ENCODE measurements around the gene BTNL9. TPM values are rescaled to one million over a fixed set of nuclear protein-coding genes. Genes with fewer than 3 reads are reported as not detected.
A peak's percentile ranks its signal among the peaks of the same experiment; 100 is the strongest.

Gene BTNL9
- total and polyA plus RNA-seq, 9 of the 15 experiments (the other 6 are each of a cell fraction or from before 2014, with no cell fraction given): 3.7 to 86.7 (median 29.4) TPM

GRCh38 chr5:181069767-181070491 lies 29.9 kb downstream of the BTNL9 start (continued):
- TF ChIP-seq ZNF444 (CRISPR knock-in tag; IDR thresholded peaks at IDR 0.05) (no peak), ZNF146 (CRISPR knock-in tag; IDR thresholded peaks at IDR 0.05; ENCODE audit: unreplicated experiment) (no peak), CEBPB (tag; IDR thresholded peaks at IDR 0.05) (no peak), MLLT1 (IDR thresholded peaks at IDR 0.05) (peak in 1 of 2 experiments; percentile 94; a peak in 2 of 4 replicates), RBM22 (IDR thresholded peaks at IDR 0.05; ENCODE audit: low read depth, low read length, poor library complexity, severe bottlenecking) (no peak), RFX7 (CRISPR knock-in tag; IDR thresholded peaks at IDR 0.05) (no peak), CC2D1A (IDR thresholded peaks at IDR 0.05) (peak; percentile 100), NFIC (IDR thresholded peaks at IDR 0.05) (0 out of 2 replicates have a peak, but pooled peaks have one; percentile 9), POLR2G (IDR thresholded peaks at IDR 0.05; ENCODE audit: low read depth, low read length) (peak; percentile 78), NUFIP1 (IDR thresholded peaks at IDR 0.05; ENCODE audit: partially characterized antibody) (no peak), POLR2A (conservative IDR thresholded peaks at IDR 0.05) (peak; percentile 56; the same call in 1 of the 2 replicates), SPI1 (IDR thresholded peaks at IDR 0.05; ENCODE audit: borderline replicate concordance, low read depth, low read length) (peak; percentile 79), ZNF551 (CRISPR knock-in tag; IDR thresholded peaks at IDR 0.05) (no peak), ZNF41 (CRISPR knock-in tag; conservative IDR thresholded peaks at IDR 0.05) (no peak), HIVEP1 (CRISPR knock-in tag; IDR thresholded peaks at IDR 0.05) (no peak), CBX3 (IDR thresholded peaks at IDR 0.05; ENCODE audit: borderline replicate concordance in 1 of 2, low read length in 2 of 2) (no peak), HLTF (IDR thresholded peaks at IDR 0.05) (no peak), LEF1 (IDR thresholded peaks at IDR 0.05) (no peak), ZNF785 (CRISPR knock-in tag; IDR thresholded peaks at IDR 0.05) (no peak), ZNF253 (CRISPR knock-in tag; conservative IDR thresholded peaks at IDR 0.05) (no peak), RBFOX2 (IDR thresholded peaks at IDR 0.05; ENCODE audit: low read depth, low read length) (peak; percentile 70), ZZZ3 (IDR thresholded peaks at IDR 0.05) (no peak), KLF16 (IDR thresholded peaks at IDR 0.05) (no peak)
- TF ChIP-seq, protein P1, sequence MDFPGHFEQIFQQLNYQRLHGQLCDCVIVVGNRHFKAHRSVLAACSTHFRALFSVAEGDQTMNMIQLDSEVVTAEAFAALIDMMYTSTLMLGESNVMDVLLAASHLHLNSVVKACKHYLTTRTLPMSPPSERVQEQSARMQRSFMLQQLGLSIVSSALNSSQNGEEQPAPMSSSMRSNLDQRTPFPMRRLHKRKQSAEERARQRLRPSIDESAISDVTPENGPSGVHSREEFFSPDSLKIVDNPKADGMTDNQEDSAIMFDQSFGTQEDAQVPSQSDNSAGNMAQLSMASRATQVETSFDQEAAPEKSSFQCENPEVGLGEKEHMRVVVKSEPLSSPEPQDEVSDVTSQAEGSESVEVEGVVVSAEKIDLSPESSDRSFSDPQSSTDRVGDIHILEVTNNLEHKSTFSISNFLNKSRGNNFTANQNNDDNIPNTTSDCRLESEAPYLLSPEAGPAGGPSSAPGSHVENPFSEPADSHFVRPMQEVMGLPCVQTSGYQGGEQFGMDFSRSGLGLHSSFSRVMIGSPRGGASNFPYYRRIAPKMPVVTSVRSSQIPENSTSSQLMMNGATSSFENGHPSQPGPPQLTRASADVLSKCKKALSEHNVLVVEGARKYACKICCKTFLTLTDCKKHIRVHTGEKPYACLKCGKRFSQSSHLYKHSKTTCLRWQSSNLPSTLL (IDR thresholded peaks at IDR 0.05): peak; percentile 98
- TF ChIP-seq, protein P2, sequence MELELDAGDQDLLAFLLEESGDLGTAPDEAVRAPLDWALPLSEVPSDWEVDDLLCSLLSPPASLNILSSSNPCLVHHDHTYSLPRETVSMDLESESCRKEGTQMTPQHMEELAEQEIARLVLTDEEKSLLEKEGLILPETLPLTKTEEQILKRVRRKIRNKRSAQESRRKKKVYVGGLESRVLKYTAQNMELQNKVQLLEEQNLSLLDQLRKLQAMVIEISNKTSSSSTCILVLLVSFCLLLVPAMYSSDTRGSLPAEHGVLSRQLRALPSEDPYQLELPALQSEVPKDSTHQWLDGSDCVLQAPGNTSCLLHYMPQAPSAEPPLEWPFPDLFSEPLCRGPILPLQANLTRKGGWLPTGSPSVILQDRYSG (tag; conservative IDR thresholded peaks at IDR 0.05; ENCODE audit: low read depth): no peak
- TF ChIP-seq, protein P3, sequence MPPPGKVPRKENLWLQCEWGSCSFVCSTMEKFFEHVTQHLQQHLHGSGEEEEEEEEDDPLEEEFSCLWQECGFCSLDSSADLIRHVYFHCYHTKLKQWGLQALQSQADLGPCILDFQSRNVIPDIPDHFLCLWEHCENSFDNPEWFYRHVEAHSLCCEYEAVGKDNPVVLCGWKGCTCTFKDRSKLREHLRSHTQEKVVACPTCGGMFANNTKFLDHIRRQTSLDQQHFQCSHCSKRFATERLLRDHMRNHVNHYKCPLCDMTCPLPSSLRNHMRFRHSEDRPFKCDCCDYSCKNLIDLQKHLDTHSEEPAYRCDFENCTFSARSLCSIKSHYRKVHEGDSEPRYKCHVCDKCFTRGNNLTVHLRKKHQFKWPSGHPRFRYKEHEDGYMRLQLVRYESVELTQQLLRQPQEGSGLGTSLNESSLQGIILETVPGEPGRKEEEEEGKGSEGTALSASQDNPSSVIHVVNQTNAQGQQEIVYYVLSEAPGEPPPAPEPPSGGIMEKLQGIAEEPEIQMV (tag; conservative IDR thresholded peaks at IDR 0.05; ENCODE audit: low read depth): peak; percentile 97
